Suprapubic skin (tissue), 4 donors: ENCODE measurements around the gene KISS1.

Experiments
- EP300 ChIP-seq: sonication (generic); formaldehyde crosslinking; IDR thresholded peaks from one replicate; pipeline ENCODE4 v1.6.1; 2017; ENCODE audit warnings: antibody characterized with exemption
- POLR2A ChIP-seq, 2 donors: fragments of 450-650 bp; IDR thresholded peaks; one replicate each; pipeline ENCODE4 v1.6.1; 2017; ENCODE audit warnings: antibody characterized with exemption in 2 of 2, mild to moderate bottlenecking in 2 of 2, moderate library complexity in 2 of 2
- POLR2AphosphoS5 ChIP-seq, 3 donors: sonication (generic); formaldehyde crosslinking; IDR thresholded peaks; one replicate each; pipeline ENCODE4 v1.6.1; 2017; ENCODE audit warnings: antibody characterized with exemption in 3 of 3
- TF ChIP-seq, protein P1 (sequence below), 2 donors: fragments of 200-600 bp in 1 of 2; fragments of 450-650 bp in 1 of 2; sonication (generic) in 1 of 2; IDR thresholded peaks; one replicate each; pipeline ENCODE4 v1.5.1; 2016 to 2019; ENCODE audit warnings: antibody characterized with exemption in 2 of 2, mild to moderate bottlenecking in 1 of 2, moderate library complexity in 1 of 2

DNA sequence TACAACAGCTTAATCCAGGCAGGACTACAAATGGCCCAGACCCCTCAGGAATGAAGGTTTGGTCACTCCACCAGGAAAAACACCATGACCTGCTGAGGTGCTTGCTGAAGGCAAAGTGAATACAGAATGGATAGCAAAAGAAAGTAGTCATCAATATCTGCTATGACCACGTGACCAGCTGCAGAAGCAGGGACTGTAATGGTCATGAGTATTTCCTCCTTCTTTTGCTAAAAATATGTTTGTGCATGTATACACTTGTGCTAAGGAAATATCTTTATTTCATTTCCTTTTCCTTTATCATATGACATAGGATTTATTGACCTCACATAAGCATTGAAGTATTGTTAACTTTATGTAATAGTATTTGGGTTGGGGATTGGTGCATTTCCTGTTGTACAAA lies 43.9 kb upstream of the KISS1 start:
- TF ChIP-seq, protein P1, sequence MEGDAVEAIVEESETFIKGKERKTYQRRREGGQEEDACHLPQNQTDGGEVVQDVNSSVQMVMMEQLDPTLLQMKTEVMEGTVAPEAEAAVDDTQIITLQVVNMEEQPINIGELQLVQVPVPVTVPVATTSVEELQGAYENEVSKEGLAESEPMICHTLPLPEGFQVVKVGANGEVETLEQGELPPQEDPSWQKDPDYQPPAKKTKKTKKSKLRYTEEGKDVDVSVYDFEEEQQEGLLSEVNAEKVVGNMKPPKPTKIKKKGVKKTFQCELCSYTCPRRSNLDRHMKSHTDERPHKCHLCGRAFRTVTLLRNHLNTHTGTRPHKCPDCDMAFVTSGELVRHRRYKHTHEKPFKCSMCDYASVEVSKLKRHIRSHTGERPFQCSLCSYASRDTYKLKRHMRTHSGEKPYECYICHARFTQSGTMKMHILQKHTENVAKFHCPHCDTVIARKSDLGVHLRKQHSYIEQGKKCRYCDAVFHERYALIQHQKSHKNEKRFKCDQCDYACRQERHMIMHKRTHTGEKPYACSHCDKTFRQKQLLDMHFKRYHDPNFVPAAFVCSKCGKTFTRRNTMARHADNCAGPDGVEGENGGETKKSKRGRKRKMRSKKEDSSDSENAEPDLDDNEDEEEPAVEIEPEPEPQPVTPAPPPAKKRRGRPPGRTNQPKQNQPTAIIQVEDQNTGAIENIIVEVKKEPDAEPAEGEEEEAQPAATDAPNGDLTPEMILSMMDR (IDR thresholded peaks at IDR 0.05): no peak
- TF ChIP-seq POLR2A (IDR thresholded peaks at IDR 0.05): no peak
- TF ChIP-seq EP300: no peak
- TF ChIP-seq POLR2AphosphoS5 (IDR thresholded peaks at IDR 0.05): no peak
